GOT3 (cell line): Measurements from ENCODE around the gene ARMH4.

Source experiments
- DNase-seq: peaks from one replicate; lab custom pipeline; 2025; ENCODE audit warnings: mixed read lengths; lab: John Stamatoyannopoulos, UW

ARMH4 gene

GRCh38 chr14:57960946-57961785 is 190.8 kb downstream of the ARMH4 start:
- no peak for DNase-seq

GRCh38 chr14:57957441-57957840 is 194.6 kb downstream of the ARMH4 start:
- DNase-seq = no peak
